Stimulated activated CD4-positive, alpha-beta T cell treated with anti-CD3 and anti-CD28 coated beads, TNF-alpha, amount 100 ng/mL, for 24 hours (primary cell): ENCODE results near the gene POGK.
A peak's percentile ranks its signal among the peaks of the same experiment; 100 is the strongest.
"Not testable (repeated sequence)": the region's sequence is repeated elsewhere in the genome, so short reads cannot be mapped to it uniquely, and the experiment has no call there.

Experiments
- DNase-seq, 3 experiments: peaks; one replicate each; pipeline ENCODE4 v3.0.0-alpha.2; 2020; ENCODE audit warnings: low read depth in 3 of 3

The POGK gene

DNA sequence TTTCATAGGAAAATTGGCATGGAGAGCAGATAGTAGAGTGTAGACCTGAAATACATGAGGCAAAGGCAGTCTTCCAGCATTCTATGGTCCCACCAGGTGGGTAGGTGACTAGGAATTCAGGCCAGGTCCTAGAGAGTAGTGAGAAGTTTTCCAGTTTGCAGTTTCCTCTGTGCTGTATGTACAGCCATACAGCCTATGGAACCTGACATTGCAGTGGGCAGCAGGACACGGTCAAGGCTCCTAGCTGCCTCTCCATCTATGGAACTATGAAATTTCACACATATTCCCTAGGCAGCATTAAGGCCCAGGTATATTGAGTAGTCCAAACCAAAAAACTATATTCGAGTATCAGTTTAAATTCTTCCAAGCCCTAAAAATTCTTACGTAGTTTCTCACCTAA is 16.3 kb downstream of the POGK start:
- DNase-seq, result no peak

DNA sequence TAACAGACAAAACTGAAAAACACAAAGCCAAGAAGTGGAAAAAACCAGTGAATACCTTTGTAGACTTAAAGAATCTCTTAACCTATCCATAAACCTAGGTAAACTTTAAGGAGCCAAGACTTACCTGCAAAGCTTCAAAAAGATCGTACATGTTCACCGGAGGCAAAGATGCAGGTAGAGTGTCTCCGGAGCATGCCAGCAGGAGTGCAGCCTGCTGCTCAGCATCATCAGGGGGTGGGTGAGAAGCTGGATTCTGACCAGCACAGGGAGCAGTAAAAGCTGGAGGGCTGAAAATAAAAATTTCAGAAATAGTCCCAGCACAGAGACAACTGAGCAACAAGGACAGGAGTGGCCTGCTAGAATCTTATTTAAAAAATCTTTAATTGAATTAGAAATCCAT is 18.7 kb downstream of the POGK start:
- DNase-seq, result no peak

DNA sequence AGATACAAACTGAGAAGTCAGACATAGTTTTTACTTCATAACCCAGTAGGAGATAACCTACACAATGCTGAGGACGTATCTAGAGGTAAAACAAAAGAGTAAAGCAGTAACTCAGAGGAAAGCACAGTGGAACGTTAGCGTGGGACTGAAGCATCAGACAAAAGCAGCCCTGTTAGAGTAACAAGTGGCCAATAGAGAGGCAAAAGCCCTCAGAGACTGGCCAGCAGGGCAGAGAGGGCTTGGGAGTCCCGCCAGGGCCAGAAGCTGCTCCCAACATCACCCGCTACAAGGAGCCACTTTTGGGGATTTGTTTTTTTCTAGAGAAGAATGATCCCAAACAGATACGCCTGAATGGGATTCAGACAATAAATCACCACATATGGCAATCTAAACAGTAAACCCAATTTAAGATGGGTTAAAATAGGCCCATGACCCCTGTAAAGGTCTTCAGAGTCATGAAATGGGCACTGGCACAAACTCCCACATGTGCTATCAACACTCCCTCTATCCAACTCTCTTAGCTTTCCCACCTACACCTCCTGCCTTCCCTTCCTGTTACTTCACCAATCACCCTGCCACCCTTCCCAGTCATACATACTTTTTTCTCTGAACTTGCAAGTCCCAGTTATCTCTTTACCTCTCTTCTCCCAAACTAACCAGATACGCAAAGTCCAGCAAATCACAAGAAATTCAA is 19.6 kb downstream of the POGK start:
- no peak for DNase-seq

DNA sequence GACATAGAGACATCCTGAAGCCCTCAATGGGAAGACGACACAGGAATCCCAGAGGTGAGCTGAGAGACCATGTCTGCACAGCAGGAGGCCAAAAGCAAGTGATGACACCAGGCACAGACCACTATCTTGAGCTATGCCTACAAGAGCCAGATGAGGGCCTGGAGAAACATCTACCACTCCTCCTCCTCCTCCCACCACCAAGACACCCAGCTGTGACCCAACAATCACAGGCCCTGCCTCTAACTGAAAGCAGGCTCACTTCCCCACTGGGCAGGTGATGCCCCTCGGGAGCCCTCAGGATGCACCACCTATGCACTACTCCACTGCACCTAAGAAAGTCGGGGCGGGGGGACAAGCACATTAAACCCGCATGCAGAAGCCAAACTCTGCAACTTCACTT is 20.3 kb downstream of the POGK start:
- DNase-seq, result no peak

DNA sequence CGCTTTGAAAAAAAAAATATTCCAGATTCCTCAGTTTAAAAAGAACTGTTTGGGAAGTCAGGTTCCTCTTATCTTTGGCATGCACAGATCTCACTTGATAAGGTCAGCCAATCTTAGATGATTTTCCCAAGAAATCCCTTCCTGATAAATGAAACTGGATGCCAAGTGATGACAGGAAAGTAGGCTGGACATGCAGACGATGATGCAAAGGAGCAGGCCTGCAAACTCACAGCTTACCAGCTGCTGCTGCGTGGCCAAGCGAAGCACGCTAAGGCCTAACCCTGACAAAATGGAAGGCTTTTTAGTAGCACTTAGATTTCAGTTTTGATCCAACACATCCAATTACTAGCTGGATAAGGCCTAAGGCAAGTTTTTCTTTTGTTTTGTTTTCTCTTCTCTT is 26.7 kb downstream of the POGK start:
- no peak for DNase-seq

GRCh38 chr1:166868639-166869038 is 29.4 kb downstream of the POGK start:
- no peak for DNase-seq

GRCh38 chr1:166869318-166870099 is 30.2 kb downstream of the POGK start:
- no peak for DNase-seq

DNA sequence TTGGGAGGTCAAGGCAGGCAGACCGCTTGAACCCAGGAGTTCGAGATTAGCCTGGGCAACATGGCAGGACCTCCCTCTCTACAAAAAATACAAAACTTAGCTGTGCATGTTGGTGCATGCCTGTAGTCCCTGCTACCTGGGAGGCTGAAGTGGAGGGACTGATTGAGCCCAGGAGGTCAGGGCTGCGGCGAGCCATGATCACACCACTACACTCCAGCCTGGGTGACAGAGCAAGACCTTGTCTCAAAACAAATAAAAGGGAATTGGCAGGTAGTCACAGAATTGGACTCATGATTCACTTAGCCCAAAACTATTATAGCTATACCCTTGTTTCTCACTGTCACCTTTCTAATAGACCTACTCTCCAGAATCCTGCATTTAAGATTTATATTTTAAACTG is 31.3 kb downstream of the POGK start:
- DNase-seq, result no peak

- DNase-seq, result no peak
Observed at GRCh38 chr1:166874464-166874863, 35.2 kb downstream of the POGK start.

- no peak for DNase-seq
Observed at GRCh38 chr1:166875302-166875733, 36.0 kb downstream of the POGK start.

GRCh38 chr1:166875734-166876539 is 36.7 kb downstream of the POGK start, which contains the start of gene TADA1:
Gene TADA1, minus strand, starts transcription at chr1:166876264. Its CDS starts 31 bp downstream, at chr1:166876233.
- DNase-seq, result peak; percentile 97 to 99 (median 98)

GRCh38 chr1:166876540-166876838 is 37.2 kb downstream of the POGK start:
- no peak for DNase-seq

- DNase-seq, result not testable (repeated sequence)
Observed at GRCh38 chr1:166878173-166878917, 39.1 kb downstream of the POGK start.

DNA sequence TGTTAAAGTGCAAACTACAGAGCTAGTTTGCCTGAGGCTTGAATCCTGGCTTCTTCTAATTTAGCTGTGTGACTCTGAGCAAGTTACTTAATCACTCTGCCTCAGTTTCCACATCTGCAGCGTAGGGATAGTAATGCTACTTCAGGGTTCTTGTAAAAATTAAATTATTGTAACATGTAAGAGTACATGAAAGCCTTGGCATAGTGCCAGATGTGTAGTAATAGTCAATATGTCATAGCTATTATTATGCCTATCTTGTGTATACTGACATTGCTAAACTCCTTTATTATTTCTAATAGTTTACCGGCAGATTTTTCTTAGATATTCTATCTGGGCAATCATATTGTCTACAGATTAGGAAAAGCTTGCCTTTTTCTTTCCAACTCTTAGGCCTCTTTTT is 43.6 kb downstream of the POGK start:
- no peak for DNase-seq

GRCh38 chr1:166884040-166884642 is 44.9 kb downstream of the POGK start:
- peak in 1 of 3 experiments; percentile 27 for DNase-seq

GRCh38 chr1:166884971-166885370 is 45.7 kb downstream of the POGK start:
- no peak for DNase-seq

- DNase-seq, result no peak
Observed at GRCh38 chr1:166888373-166889111, 49.3 kb downstream of the POGK start.

DNA sequence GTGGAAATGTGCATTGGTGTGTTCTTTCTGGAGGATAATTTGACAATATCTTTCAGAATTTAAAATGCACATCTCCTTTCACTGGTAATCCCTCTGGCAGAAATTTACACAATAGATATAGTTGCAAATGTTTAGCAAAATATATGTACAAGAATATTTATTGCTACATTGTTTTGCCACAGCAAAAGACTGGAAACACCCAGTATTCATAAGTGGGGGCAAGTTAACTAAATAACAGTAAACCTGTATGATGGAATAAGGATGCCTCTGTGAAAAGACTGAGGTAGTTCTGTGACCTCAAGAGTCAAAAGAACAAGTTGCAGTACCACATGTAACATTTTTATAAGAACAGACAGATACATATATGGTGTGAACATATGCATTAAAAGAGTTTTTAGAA is 50.5 kb downstream of the POGK start:
- no peak for DNase-seq

GRCh38 chr1:166895766-166896165 is 56.5 kb downstream of the POGK start:
- no peak for DNase-seq

DNA sequence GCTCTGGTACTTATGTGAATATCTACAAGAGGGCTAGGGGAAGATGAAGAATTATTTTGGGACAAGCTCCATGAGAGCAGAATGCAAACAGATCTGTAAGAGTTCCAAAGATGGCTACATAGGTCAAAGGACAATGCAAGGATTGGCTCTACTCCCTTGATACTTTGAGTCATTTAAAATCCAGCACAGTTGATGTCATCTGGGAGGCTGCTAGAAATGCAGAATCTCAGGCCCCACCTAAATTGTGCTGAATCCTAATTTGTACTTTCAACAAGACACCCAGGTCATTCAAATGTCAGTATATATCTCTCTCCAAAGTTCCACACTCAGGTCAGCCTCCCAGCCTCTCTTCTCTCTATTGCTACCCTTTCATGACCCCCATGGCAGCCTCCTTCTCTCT is 60.5 kb downstream of the POGK start:
- DNase-seq, result no peak

- DNase-seq, result no peak
Observed at GRCh38 chr1:166900987-166901386, 61.7 kb downstream of the POGK start.
